Measurements from ENCODE around the gene CHTF18. TPM values are rescaled to one million over a fixed set of nuclear protein-coding genes. Genes with fewer than 3 reads are reported as not detected.

CHTF18 gene
- total RNA-seq, 6 experiments from 2014 or later, result 2.9 to 7.8 (median 4.6) TPM

GRCh38 chr16:785563-786535 lies 2.6 kb upstream of the CHTF18 start:
- 20% methylated on average over 2 of the region's 58 CpGs for WGBS (ENCODE audit: insufficient coverage, low coverage, low lambda C conversion rate, missing lambda C conversion rate)
- H3K36me3 ChIP-seq, result no peaks in the 10 kb centered on the region
- no peak overlapping the region for H3K27ac ChIP-seq
- intact Hi-C loops (cut with DNase I), result loop anchor here in 1 of 2 donors (5.0 kb wide), 1 partner anchor 74 kb away; no protein-coding TSS in a partner anchor
- no peaks in the 10 kb centered on the region for H3K27me3 ChIP-seq
- no peaks in the 10 kb centered on the region for H3K9me3 ChIP-seq
- peaks cover 0 to 13% (median 0%) of the 10 kb centered on the region in 4 donors for H3K4me1 ChIP-seq
- DNase-seq (peak; percentile 74 to 76 (median 75)), ATAC-seq (peak; percentile 35 to 59 (median 52))
- TF ChIP-seq CTCF (IDR thresholded peaks at IDR 0.05), result peak; percentile 62 to 84 (median 72)
- no peak for TF ChIP-seq POLR2A (IDR thresholded peaks at IDR 0.05)
- H3K4me3 ChIP-seq, result no peak overlapping the region

- intact Hi-C loops (cut with DNase I), result loop anchor here in 1 of 2 donors (5.0 kb wide), 1 partner anchor 75 kb away; no protein-coding TSS in a partner anchor
- peaks cover 0 to 13% (median 0%) of the 10 kb centered on the region in 4 donors for H3K4me1 ChIP-seq
- ATAC-seq, result no peak
- 20% methylated on average over 1 of the region's 47 CpGs for WGBS (ENCODE audit: insufficient coverage, low coverage, low lambda C conversion rate, missing lambda C conversion rate)
- H3K36me3 ChIP-seq, result no peaks in the 10 kb centered on the region
- H3K4me3 ChIP-seq, result peak overlapping the region; percentile 89 to 99 (median 92)
- TF ChIP-seq POLR2A (IDR thresholded peaks at IDR 0.05) (no peak), CTCF (IDR thresholded peaks at IDR 0.05) (no peak)
- DNase-seq, result no peak
- no peaks in the 10 kb centered on the region for H3K27me3 ChIP-seq
- H3K9me3 ChIP-seq, result no peaks in the 10 kb centered on the region
- peak overlapping the region in 1 of 3 donors; percentile 13 for H3K27ac ChIP-seq
Measured at GRCh38 chr16:787321-787966, 976 bp upstream of the CHTF18 start.

DNA sequence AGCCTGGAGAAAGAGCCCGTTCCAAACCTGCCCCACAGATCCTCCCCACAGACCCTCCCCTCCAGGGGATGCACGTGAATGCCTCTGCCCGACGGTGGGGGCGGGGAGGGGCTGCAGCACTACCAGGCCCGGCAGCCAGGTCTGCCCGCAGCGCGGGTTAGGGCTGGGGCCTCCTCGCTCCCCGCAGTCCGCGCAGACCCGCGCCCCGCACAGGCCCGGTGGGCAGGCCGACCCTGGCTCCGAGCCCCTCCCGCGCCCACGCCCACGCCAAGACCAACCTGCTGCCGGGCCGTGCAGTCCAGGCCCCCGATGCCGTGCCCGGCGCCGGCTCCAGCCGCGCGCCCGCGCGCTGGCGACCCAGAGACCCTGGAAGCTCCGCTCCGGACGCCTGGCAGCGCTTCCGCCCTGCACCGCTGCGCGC lies 432 bp upstream of the CHTF18 start, which contains the start of gene RPUSD1:
Gene RPUSD1, minus strand, starts transcription at position 404 of the 421 bp plus-strand sequence. CDS start 644 bp downstream, outside the sequence.
- Histone ChIP-seq H3K27ac (peak within 1 kb of the TSS in 1 of 3 donors; percentile 13), H3K4me3 (peak within 1 kb of the TSS; percentile 89 to 99 (median 92)), H3K36me3 (no peaks in the 10 kb centered on the region), H3K27me3 (no peaks in the 10 kb centered on the region), H3K9me3 (no peaks in the 10 kb centered on the region), H3K4me1 (peaks cover 0 to 13% (median 0%) of the 10 kb centered on the region in 4 donors)
- no CpG with 5 or more reads among the region's 45 CpGs for WGBS (ENCODE audit: insufficient coverage, low coverage, low lambda C conversion rate, missing lambda C conversion rate)
- intact Hi-C loops (cut with DNase I), result loop anchor here in 1 of 2 donors (5.0 kb wide), 1 partner anchor 76 kb away; no protein-coding TSS in a partner anchor
- no peak for DNase-seq
- peak in 1 of 4 donors; percentile 3 for ATAC-seq
- TF ChIP-seq CTCF (IDR thresholded peaks at IDR 0.05), result no peak
- peak; percentile 11 for TF ChIP-seq POLR2A (IDR thresholded peaks at IDR 0.05)

DNA sequence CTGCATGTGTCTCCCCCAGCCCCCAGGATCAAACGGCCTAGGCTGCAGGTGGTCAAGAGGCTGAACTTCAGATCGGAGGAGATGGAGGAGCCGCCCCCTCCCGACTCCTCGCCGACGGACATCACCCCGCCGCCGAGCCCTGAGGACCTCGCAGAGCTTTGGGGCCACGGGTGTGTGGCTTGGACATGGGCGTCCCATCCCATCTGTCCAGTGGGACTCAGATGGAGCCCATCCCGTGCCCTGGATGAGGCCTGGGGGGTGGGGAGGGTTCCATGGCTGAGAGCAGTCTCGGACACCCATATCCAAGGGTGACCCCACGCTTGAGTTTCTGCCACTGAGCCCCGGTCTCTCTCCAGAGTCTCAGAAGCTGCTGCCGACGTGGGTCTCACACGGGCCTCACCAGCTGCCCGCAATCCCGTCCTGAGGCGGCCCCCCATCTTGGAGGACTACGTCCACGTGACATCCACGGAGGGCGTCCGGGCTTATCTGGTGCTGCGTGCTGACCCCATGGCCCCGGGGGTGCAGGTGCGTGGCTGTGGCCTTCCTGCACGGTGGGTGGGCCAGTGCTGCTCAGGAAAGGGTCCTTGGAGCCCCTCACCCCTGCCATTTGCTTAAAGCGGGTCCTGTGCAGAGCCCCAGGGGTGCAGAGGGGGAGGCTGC lies 901 bp downstream of the CHTF18 start:
- no peaks in the 10 kb centered on the region for H3K36me3 ChIP-seq
- DNase-seq (no peak), ATAC-seq (no peak)
- H3K4me3 ChIP-seq, result peak overlapping the region; percentile 52 to 99 (median 65)
- peaks cover 0 to 13% (median 0%) of the 10 kb centered on the region in 4 donors for H3K4me1 ChIP-seq
- intact Hi-C loops (cut with DNase I), result loop anchor here in 1 of 2 donors (5.0 kb wide), 1 partner anchor 77 kb away; no protein-coding TSS in a partner anchor
- H3K27ac ChIP-seq, result no peak overlapping the region
- 20% methylated on average over 3 of the region's 33 CpGs for WGBS (ENCODE audit: insufficient coverage, low coverage, low lambda C conversion rate, missing lambda C conversion rate)
- H3K9me3 ChIP-seq, result no peaks in the 10 kb centered on the region
- no peak for TF ChIP-seq POLR2A (IDR thresholded peaks at IDR 0.05)
- no peak for TF ChIP-seq CTCF (IDR thresholded peaks at IDR 0.05)
- H3K27me3 ChIP-seq, result no peaks in the 10 kb centered on the region

Measured in right lobe of liver (tissue), 6 donors.